MG63 (cell line): ENCODE measurements around the gene TSSK1B. TPM values are rescaled to one million over a fixed set of nuclear protein-coding genes. Genes with fewer than 3 reads are reported as not detected.
"Not testable (repeated sequence)": the region's sequence is repeated elsewhere in the genome, so short reads cannot be mapped to it uniquely, and the experiment has no call there.

ENCODE experiments used
- DNase-seq: peaks from one replicate; pipeline ENCODE4 v3.0.0-alpha.2; 2020
- H3K27me3 ChIP-seq: fragments of 250-450 bp; sonication (Bioruptor Pico); 2 replicates; pipeline ENCODE4 v1.5.1; 2020; ENCODE audit warnings: mild to moderate bottlenecking, moderate library complexity
- H3K36me3 ChIP-seq: fragments of 250-450 bp; sonication (Bioruptor Pico); 2 replicates; pipeline ENCODE4 v1.5.1; 2020; ENCODE audit warnings: mild to moderate bottlenecking, moderate library complexity
- H3K4me3 ChIP-seq: fragments of 250-450 bp; sonication (Bioruptor Pico); 2 replicates; pipeline ENCODE4 v1.5.1; 2020; ENCODE audit warnings: mild to moderate bottlenecking, moderate library complexity
- H3K9me3 ChIP-seq: fragments of 250-450 bp; sonication (Bioruptor Pico); 2 replicates; pipeline ENCODE4 v1.5.1; 2020; ENCODE audit warnings: mild to moderate bottlenecking, moderate library complexity
- total RNA-seq: library from RNA; depleted of rRNA; stranded (reverse); fragments of >200 nt; shearing (Covaris generic); gene quantifications from 2 replicates; pipeline ENCODE4 v1.2.3, GENCODE V29; 2014; ENCODE audit warnings: low replicate concordance; rRNA removed

Gene TSSK1B
- total RNA-seq, 1 experiment from 2014 or later, result not detected

- no peaks in the 10 kb centered on the region for H3K27me3 ChIP-seq
- no peak for DNase-seq
- no peak overlapping the region for H3K4me3 ChIP-seq
- no peaks in the 10 kb centered on the region for H3K36me3 ChIP-seq
- no peaks in the 10 kb centered on the region for H3K9me3 ChIP-seq
Observed at GRCh38 chr5:113427871-113428574, 6.8 kb downstream of the TSSK1B start.

GRCh38 chr5:113425909-113426308, 8.9 kb downstream of the TSSK1B start:
- no peak for DNase-seq
- Histone ChIP-seq H3K4me3 (no peak overlapping the region), H3K27me3 (no peaks in the 10 kb centered on the region), H3K36me3 (no peaks in the 10 kb centered on the region), H3K9me3 (no peaks in the 10 kb centered on the region)

GRCh38 chr5:113421693-113422092, 13.1 kb downstream of the TSSK1B start:
- no peaks in the 10 kb centered on the region for H3K36me3 ChIP-seq
- no peaks in the 10 kb centered on the region for H3K9me3 ChIP-seq
- H3K4me3 ChIP-seq, result no peak overlapping the region
- no peaks in the 10 kb centered on the region for H3K27me3 ChIP-seq
- DNase-seq, result no peak

GRCh38 chr5:113405530-113405929, 29.3 kb downstream of the TSSK1B start:
- Histone ChIP-seq H3K27me3 (no peaks in the 10 kb centered on the region; the same call in none of the 2 replicates), H3K36me3 (no peaks in the 10 kb centered on the region), H3K4me3 (no peak overlapping the region), H3K9me3 (no peaks in the 10 kb centered on the region)
- no peak for DNase-seq

GRCh38 chr5:113404269-113404668, 30.5 kb downstream of the TSSK1B start:
- H3K36me3 ChIP-seq, result no peaks in the 10 kb centered on the region
- no peaks in the 10 kb centered on the region for H3K9me3 ChIP-seq
- no peak overlapping the region for H3K4me3 ChIP-seq
- no peaks in the 10 kb centered on the region; the same call in none of the 2 replicates for H3K27me3 ChIP-seq
- no peak for DNase-seq

- not testable (repeated sequence) for H3K36me3 ChIP-seq, H3K4me3 ChIP-seq, H3K9me3 ChIP-seq, DNase-seq, H3K27me3 ChIP-seq
Observed at GRCh38 chr5:113397986-113398385, 36.8 kb downstream of the TSSK1B start.

- peaks cover 2% of the 10 kb centered on the region; the same call in 1 of the 2 replicates for H3K27me3 ChIP-seq
- no peak overlapping the region for H3K4me3 ChIP-seq
- H3K36me3 ChIP-seq, result no peaks in the 10 kb centered on the region
- DNase-seq, result no peak
- H3K9me3 ChIP-seq, result no peaks in the 10 kb centered on the region
Observed at GRCh38 chr5:113397046-113397445, 37.7 kb downstream of the TSSK1B start.

GRCh38 chr5:113394658-113395057, 40.1 kb downstream of the TSSK1B start:
- Histone ChIP-seq H3K9me3 (no peaks in the 10 kb centered on the region), H3K4me3 (no peak overlapping the region), H3K27me3 (peaks cover 2% of the 10 kb centered on the region; the same call in 1 of the 2 replicates), H3K36me3 (no peaks in the 10 kb centered on the region)
- no peak for DNase-seq

- H3K36me3 ChIP-seq, result no peaks in the 10 kb centered on the region
- no peaks in the 10 kb centered on the region for H3K27me3 ChIP-seq
- H3K4me3 ChIP-seq, result no peak overlapping the region
- H3K9me3 ChIP-seq, result no peaks in the 10 kb centered on the region
- no peak for DNase-seq
Observed at GRCh38 chr5:113390224-113390623, 44.6 kb downstream of the TSSK1B start.

- no peak for DNase-seq
- H3K36me3 ChIP-seq, result no peaks in the 10 kb centered on the region
- no peaks in the 10 kb centered on the region for H3K9me3 ChIP-seq
- H3K27me3 ChIP-seq, result no peaks in the 10 kb centered on the region
- H3K4me3 ChIP-seq, result no peak overlapping the region
Observed at GRCh38 chr5:113389116-113389515, 45.7 kb downstream of the TSSK1B start.

GRCh38 chr5:113387844-113388243, 46.9 kb downstream of the TSSK1B start:
- DNase-seq, result no peak
- H3K4me3 ChIP-seq, result no peak overlapping the region
- H3K27me3 ChIP-seq, result no peaks in the 10 kb centered on the region
- no peaks in the 10 kb centered on the region for H3K36me3 ChIP-seq
- H3K9me3 ChIP-seq, result no peaks in the 10 kb centered on the region

- no peak for DNase-seq
- Histone ChIP-seq H3K36me3 (no peaks in the 10 kb centered on the region), H3K4me3 (no peak overlapping the region), H3K27me3 (no peaks in the 10 kb centered on the region), H3K9me3 (no peaks in the 10 kb centered on the region)
Observed at GRCh38 chr5:113384782-113385285, 50.0 kb downstream of the TSSK1B start.

- Histone ChIP-seq H3K4me3 (no peak overlapping the region), H3K36me3 (no peaks in the 10 kb centered on the region), H3K9me3 (no peaks in the 10 kb centered on the region), H3K27me3 (no peaks in the 10 kb centered on the region; the same call in 1 of the 2 replicates)
- DNase-seq, result peak; percentile 26
Observed at GRCh38 chr5:113382731-113383130, 52.1 kb downstream of the TSSK1B start.

Other genes starting within 250 kb of the TSSK1B start
- 0.86 and 7.1 TPM in 2 replicates for gene MCC, start 53.5 kb upstream of the TSSK1B start, total RNA-seq
- 3.2 and 9.0 TPM in 2 replicates for gene YTHDC2, start 78.7 kb upstream of the TSSK1B start, total RNA-seq